ENCODE data around the gene TRMO.

- TF ChIP-seq EZH2 (IDR thresholded peaks at IDR 0.05; ENCODE audit: borderline replicate concordance, low read length) (no peak), CTCF (conservative IDR thresholded peaks at IDR 0.05 in 1 of 2, IDR thresholded peaks at IDR 0.05 in 1 of 2; ENCODE audit: extremely low read depth in 1 of 2, insufficient read depth in 1 of 2, low read depth in 1 of 2, low read length in 2 of 2) (no peak)
These were observed 17.6 kb downstream of the TRMO start for GRCh38 chr9:97904725-97905124.
